Neural cell (in vitro differentiated cells): ENCODE results near the gene ATAD1.

Experiments
- CTCF ChIP-seq: fragments of 450-650 bp; IDR thresholded peaks from 2 replicates; pipeline ENCODE4 v1.5.1; 2014; ENCODE audit warnings: antibody characterized with exemption, mild to moderate bottlenecking, moderate library complexity; ENCODE audit not compliant: poor library complexity, severe bottlenecking
- EZH2 ChIP-seq: fragments of 200-600, 300-800 bp; shearing (Covaris generic), sonication (generic); IDR thresholded peaks from 2 replicates; pipeline ENCODE4 v1.6.1; 2014; ENCODE audit warnings: antibody characterized with exemption, low read length, borderline replicate concordance, mild to moderate bottlenecking; ENCODE audit not compliant: insufficient read depth, poor library complexity, severe bottlenecking
- POLR2AphosphoS5 ChIP-seq: IDR thresholded peaks from 2 replicates; pipeline ENCODE4 v1.6.1; 2012
- REST ChIP-seq: IDR thresholded peaks from 2 replicates; pipeline ENCODE4 v1.6.1; 2012; ENCODE audit warnings: borderline replicate concordance
- SMC3 ChIP-seq: fragments of 450-650 bp; conservative IDR thresholded peaks from 2 replicates; pipeline ENCODE4 v1.6.1; 2014; ENCODE audit warnings: antibody characterized with exemption, mild to moderate bottlenecking, moderate library complexity; ENCODE audit not compliant: poor library complexity

GRCh38 chr10:87861953-87862678 is 44.1 kb upstream of the ATAD1 start:
- TF ChIP-seq EZH2 (no peak), CTCF (no peak), POLR2AphosphoS5 (peak; percentile 94), REST (peak; percentile 67), SMC3 (peak; percentile 49)
